ENCODE data around the gene CD300LF.

CD300LF gene

DNA sequence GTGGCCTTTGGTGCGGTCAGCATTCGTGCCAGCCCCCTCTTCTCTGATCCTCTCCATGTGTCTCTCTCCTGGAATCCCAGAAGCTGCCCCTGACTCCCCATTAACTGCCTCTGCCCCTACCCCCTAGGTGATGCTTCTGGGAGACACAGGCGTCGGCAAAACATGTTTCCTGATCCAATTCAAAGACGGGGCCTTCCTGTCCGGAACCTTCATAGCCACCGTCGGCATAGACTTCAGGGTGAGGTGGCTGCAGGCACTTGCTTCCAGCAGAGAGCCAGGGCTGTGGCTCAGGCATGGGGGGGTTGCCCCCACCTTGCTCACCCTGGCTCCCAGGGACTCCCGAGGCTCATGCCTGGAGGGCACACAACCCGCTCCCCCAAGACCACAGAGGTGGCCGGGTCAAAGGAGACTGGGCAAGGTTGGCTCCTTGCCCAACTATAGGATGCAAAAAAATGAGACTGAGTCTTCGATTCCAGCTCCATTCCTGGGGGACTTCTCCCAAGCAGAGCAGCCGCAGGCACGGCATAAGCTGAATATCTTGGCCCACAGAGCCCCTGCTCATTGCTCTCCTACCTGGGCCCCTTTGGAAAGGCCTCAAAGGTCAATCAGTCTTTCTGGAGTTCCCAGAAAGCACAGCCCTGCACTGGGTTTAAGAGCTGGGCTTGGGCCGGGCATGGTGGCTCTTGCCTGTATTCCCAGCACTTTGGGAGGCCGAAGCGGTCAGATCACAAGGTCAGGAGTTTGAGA is 28.1 kb upstream of the CD300LF start:
- DNase-seq (ENCODE audit: insufficient read length, low spot score) (no peak), FAIRE-seq (no peak)
- TF ChIP-seq POLR2A (IDR thresholded peaks at IDR 0.05; ENCODE audit: low read depth, low read length): no peak

GRCh38 chr17:74740173-74740572 is 27.4 kb upstream of the CD300LF start:
- no peak for TF ChIP-seq POLR2A (IDR thresholded peaks at IDR 0.05; ENCODE audit: low read depth, low read length)
- no peak for DNase-seq (ENCODE audit: insufficient read length, low spot score)
- FAIRE-seq: no peak

DNA sequence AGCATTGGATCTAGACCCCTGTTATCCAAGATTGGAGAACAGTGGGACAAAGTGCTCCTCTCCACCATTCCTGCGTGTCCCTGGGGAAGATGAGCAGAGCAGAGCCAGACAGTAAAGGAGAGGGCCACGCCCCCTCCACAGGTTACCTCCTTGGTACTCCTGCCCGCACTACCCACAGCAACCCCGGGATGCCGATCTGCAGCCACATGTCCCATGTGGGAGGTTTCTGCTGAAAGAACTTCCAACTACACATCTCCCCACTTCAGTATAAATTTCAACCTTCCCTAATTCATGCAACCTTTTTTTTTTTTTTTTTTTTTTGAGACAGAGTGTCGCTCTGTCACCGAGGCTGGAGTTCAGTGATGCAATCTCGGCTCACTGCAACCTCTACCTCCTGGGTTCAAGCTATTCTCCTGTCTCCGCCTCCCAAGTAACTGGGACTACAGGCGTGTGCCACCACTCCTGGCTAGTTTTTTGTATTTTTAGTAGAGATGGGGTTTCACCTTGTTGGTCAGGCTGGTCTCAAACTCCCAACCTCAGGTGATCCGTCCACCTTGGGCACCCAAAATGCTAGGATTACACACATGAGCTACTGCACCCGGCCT is 26.6 kb upstream of the CD300LF start:
- TF ChIP-seq POLR2A (IDR thresholded peaks at IDR 0.05; ENCODE audit: low read depth, low read length): no peak
- DNase-seq (ENCODE audit: insufficient read length, low spot score): no peak
- no peak for FAIRE-seq

GRCh38 chr17:74738051-74738996 is 25.6 kb upstream of the CD300LF start:
- TF ChIP-seq POLR2A (IDR thresholded peaks at IDR 0.05; ENCODE audit: low read depth, low read length): no peak
- FAIRE-seq (no peak), DNase-seq (ENCODE audit: insufficient read length, low spot score) (no peak)

GRCh38 chr17:74737299-74738050 is 24.8 kb upstream of the CD300LF start:
- FAIRE-seq (no peak), DNase-seq (ENCODE audit: insufficient read length, low spot score) (no peak)
- no peak for TF ChIP-seq POLR2A (IDR thresholded peaks at IDR 0.05; ENCODE audit: low read depth, low read length)

GRCh38 chr17:74736513-74737298 is 24.0 kb upstream of the CD300LF start, which contains the start of gene RAB37:
RAB37 (plus strand) TSS chr17:74737256; CDS start chr17:74737273, 17 bp downstream.
- TF ChIP-seq POLR2A (IDR thresholded peaks at IDR 0.05; ENCODE audit: low read depth, low read length): no peak
- DNase-seq (ENCODE audit: insufficient read length, low spot score): no peak
- no peak for FAIRE-seq

DNA sequence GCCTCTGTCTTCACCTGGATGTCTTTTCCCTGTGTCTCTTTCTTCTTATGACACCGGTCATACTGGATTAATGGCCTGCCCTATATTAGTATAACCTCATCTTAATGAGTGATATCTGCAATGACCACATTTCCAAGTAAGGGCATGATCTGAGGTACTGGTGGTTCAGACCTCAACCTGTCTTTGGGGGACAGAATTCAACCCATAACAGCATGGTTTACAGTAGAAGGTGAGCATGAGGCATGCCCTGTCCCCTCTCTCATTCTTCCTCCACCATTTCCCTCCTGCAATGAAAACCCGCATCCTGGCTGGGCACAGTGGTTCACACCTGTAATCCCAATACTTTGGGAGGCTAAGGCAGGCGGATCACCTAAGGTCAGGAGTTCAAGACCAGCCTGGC is 21.5 kb upstream of the CD300LF start:
- no peak for FAIRE-seq
- DNase-seq (ENCODE audit: insufficient read length, low spot score): no peak
- no peak for TF ChIP-seq POLR2A (IDR thresholded peaks at IDR 0.05; ENCODE audit: low read depth, low read length)

DNA sequence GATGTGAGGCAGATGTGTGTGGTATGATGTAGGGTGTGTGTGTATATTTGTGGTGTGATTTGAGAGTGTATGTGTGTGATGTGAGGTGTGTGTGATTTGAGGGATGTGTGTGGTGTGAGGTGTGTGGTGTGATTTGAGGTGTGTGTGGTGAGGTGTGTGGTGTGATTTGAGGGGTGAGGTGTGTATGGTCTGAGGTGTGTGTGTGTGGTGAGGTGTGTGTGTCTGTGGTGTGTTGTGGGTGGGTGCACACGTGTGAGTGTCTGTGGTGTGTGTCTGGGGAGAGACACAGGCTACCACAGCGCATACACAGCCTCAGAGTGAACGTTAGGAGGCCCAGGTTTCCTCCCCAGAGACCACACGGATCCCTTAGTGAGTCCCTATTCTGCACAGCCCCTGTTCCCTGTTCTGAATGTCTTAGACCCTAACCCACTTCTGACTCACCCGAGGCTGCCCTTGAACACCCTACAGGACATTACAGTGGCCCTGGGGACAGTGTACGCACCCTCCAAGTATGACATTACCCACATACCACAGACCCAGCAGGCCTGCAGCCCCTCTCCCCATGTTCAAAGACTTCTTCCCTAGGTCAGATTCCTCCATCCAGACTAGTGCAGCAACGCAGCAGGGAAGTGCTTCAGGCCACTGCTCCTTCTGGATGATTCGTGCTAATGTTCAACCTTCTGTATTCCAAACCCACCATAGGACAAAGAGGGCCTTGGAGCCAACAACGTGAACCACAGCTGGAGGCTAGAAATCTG is 20.8 kb upstream of the CD300LF start:
- FAIRE-seq (no peak), DNase-seq (ENCODE audit: insufficient read length, low spot score) (no peak)
- TF ChIP-seq POLR2A (IDR thresholded peaks at IDR 0.05; ENCODE audit: low read depth, low read length): no peak

GRCh38 chr17:74732042-74732867 is 19.5 kb upstream of the CD300LF start:
- no peak for FAIRE-seq
- no peak for DNase-seq (ENCODE audit: insufficient read length, low spot score)
- TF ChIP-seq POLR2A (IDR thresholded peaks at IDR 0.05; ENCODE audit: low read depth, low read length): no peak

DNA sequence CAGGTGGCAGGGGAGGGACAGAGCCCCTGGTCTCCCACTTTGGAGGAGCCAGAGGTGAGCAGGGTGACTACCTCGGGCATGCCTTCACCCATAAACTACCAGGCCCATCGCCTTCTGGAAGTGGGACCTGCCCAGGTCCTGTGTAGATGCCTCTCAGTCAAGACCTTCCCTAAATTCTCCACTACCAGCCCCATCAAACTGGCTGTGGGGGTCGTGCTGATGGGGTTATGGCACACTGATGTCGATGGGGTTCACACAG is 18.6 kb upstream of the CD300LF start:
- TF ChIP-seq POLR2A (IDR thresholded peaks at IDR 0.05; ENCODE audit: low read depth, low read length): no peak
- DNase-seq (ENCODE audit: insufficient read length, low spot score) (no peak), FAIRE-seq (no peak)

DNA sequence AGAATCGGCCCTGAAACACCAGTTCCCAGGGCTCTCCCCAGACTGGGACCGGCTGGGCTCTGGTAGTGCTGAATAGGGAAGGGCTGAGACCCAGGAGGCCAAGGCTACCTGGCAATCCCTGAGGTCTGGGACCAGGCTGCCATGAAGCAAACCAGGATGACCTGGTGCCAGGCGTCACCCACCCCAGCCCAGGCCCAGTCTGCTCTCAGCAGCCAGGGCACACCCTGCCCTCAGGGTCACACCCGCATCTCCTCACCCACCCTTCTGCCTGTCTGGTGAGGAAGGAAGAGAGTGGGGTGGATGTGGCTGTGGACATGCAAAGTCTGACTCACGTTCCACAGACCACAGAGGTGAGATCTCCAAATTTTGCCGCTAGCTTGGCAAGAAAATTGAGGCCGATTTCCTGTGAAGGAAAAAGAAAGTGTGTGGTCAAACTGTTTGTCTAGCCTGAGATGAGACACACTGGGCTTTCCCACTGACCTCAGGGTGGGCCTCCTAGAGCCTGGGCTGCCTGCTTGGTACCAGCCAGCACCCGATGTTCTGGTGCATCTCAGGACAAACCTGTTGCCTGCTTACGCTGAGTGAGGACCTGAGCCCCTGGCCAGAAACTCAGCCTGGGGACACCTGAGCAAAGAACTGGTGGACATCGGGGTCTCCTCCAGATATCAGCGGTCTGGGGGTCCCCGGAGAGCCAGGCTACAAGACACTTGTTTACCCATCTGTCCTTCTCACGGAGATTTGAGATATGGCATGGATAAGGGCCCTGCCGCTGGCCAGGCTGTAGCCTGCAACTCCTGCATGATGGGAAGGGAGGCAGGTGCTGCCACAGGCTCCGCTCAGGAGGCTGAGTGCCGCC is 18.0 kb upstream of the CD300LF start:
- TF ChIP-seq POLR2A (IDR thresholded peaks at IDR 0.05; ENCODE audit: low read depth, low read length): no peak
- FAIRE-seq (no peak), DNase-seq (ENCODE audit: insufficient read length, low spot score) (no peak)

Measured in H54 (cell line).